HG03565 (cell line): ENCODE results near the gene YPEL3.
"Not testable (repeated sequence)": the region's sequence is repeated elsewhere in the genome, so short reads cannot be mapped to it uniquely, and the experiment has no call there.

Experiments used
- ATAC-seq: cut with Tn5 transposase; IDR thresholded peaks from one replicate; pipeline ENCODE4 v1.9.1; 2021; ENCODE audit warnings: mild to moderate bottlenecking, moderate library complexity; ENCODE audit not compliant: unreplicated experiment

YPEL3 gene

GRCh38 chr16:30117768-30118167, 21.8 kb upstream of the YPEL3 start:
- ATAC-seq, result no peak

GRCh38 chr16:30116291-30117207, 20.5 kb upstream of the YPEL3 start:
- ATAC-seq, result no peak

- ATAC-seq, result no peak
These were observed 19.2 kb upstream of the YPEL3 start for GRCh38 chr16:30115238-30115637.

DNA sequence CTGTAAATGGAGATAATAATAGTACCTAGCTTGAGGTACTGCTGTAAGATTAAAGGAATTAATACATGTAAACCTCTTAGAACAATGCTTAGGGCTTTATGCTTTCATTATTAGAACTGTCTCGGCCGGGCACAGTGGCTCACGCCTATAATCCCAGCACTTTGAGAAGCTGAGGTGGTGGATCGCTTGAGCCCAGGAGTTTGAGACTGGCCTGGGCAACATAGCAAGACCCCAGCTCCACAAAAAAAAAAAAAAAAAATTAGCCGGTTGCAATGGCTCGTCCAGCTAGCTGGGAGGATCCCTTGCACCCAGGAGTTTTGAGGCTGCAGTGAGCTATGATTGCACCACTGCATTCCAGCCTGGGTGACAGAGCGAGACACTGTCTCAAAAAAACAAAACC, 18.8 kb upstream of the YPEL3 start:
- not testable (repeated sequence) for ATAC-seq

DNA sequence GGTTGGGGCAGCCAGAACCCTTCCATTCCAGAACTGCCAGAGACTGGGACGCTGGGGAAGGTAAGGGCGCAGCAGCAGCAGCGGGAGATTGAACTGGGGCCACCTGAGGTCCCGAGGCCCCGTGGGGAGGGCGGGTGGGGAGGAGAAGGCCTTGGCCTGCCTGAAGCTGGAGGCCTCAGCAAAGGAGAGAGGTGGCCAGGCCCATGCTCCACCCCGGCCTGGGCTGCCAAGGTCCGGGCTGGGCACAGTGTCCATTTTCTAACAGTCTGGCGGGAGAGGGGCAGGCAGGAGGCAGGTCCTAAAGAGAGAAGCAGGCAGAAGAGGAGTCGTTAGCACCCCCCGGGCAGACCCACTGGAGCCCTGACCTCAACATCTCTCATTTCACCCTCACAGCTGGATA, 18.4 kb upstream of the YPEL3 start:
- ATAC-seq, result no peak

- ATAC-seq, result no peak
These were observed 17.8 kb upstream of the YPEL3 start for GRCh38 chr16:30113711-30114333.

- no peak for ATAC-seq
These were observed 17.2 kb upstream of the YPEL3 start, which contains the start of gene GDPD3 for GRCh38 chr16:30113031-30113710. Gene GDPD3 (minus strand): TSS chr16:30113537. CDS start chr16:30113478, 59 bp downstream.

DNA sequence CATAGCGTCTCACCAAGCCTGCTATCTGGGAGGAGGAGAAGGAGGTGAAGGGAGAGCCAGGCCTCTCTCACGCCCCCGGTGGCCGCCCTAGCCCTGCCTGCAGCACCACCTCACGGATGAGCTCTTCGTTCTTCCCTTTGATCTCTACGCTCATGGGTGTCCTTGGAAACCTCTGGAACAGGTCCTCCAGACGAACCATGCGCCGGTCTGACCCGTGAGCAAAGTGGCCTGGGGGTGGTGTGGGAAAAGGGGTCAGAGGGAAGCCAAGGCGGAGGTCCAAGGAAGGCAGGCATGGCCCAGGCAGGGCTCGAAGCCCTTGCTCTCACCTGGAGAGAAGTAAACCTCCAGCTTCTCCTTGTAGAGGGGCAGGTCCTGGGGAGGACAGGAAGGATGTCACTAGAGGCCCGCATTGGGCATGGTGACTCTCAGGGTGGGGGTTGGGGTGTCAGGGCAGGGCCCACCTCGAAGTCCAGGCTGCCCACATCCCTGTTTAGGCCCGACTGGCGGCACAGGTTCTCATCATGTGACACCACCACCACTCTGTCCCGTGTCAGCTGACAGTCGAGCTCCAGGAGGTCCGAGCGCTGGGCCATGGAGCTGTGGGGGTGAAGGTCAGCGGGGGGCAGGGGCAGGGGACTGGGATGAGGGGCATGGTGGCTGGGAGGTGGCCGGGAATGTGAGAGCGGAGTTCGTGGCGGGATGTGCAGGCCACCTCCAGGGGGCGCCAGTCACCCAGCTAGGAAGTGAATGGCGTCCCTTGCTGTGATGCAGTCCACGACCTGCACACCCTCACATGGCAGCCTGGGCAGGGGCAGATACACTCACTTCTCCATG, 16.4 kb upstream of the YPEL3 start:
- no peak for ATAC-seq

- ATAC-seq, result no peak
These were observed 14.6 kb upstream of the YPEL3 start for GRCh38 chr16:30110661-30111060.

- ATAC-seq, result no peak
These were observed 12.2 kb upstream of the YPEL3 start for GRCh38 chr16:30108059-30108850.

GRCh38 chr16:30104492-30104891, 8.5 kb upstream of the YPEL3 start:
- ATAC-seq, result no peak

GRCh38 chr16:30104090-30104489, 8.1 kb upstream of the YPEL3 start:
- ATAC-seq, result no peak

DNA sequence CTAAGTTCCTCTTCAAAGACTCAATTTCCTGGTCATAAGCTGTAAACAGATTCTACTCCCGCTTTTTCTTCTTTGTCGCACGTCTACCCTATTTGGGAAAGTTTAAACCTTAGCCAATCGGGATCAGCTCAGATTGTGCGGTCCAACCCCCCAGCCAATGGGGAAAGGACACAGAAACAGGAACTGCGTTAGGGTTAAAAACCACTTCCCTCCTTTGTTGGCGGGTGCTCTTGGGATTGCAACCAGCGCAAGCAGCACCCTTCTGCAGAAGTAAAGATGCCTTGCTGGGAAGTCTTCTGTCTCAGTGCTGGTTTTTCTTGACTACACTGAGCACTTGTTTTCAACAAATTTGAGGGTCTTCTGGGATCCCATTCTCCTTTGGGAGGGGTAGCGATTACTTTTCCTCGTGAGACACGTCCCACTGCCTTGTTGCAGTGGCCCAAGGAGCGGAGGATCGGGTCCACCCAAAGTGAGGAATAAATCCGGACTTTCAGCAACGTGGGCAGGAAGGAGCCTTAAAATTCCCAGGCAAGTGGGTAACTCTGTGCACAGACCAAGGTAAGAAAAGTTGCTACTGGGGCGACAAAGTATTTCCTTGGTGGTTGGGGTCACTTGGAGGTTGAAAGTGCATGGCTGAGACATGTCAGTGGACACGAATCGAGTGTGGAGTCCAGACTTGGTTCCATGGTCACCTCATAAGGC, 1.0 kb upstream of the YPEL3 start:
- ATAC-seq, result no peak

DNA sequence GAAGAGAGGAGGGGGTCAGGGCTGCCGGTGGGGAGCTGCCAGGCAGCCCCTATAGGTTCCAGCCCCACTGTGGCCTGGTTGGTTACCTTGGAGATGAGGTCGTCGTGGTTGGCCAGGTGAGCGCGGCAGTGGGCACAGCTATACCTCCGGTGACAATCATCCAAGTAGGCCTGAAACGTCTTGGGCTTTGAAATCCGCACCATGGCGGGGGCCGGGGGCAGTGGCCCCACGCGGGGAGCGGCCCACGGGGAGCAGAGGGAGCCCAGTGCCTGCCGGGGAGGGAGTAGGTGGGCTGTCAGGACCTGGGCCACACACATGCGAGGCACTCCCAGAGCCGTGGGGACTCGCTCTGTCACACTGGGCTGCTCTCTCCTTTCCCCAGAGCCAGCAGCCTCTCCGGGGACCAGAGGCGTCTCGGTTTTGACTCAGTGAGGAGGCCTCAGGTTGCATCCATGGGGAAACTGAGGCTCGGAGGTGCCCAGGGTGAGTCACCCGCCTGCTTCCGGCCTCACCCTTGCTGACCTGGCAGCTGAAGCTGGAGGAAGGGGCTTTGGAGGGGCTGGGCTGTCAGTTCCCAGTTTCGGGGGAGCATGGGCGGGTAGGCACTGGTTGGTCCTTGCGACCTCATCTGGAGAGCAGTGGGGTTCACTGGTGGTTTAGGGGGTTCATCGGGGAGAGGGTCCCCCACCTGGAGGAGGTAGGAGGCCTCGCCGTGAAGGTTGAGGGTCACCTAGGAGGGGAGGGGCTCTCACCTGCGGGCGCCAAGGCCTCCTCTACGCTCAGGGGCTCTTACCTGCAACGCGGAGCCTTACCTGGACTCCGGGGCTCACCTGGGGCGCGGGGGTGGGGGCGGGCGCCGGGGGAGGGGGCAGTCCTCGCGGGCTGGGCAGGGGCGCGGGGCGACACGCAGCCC, 591 bp downstream of the YPEL3 start:
- no peak for ATAC-seq

DNA sequence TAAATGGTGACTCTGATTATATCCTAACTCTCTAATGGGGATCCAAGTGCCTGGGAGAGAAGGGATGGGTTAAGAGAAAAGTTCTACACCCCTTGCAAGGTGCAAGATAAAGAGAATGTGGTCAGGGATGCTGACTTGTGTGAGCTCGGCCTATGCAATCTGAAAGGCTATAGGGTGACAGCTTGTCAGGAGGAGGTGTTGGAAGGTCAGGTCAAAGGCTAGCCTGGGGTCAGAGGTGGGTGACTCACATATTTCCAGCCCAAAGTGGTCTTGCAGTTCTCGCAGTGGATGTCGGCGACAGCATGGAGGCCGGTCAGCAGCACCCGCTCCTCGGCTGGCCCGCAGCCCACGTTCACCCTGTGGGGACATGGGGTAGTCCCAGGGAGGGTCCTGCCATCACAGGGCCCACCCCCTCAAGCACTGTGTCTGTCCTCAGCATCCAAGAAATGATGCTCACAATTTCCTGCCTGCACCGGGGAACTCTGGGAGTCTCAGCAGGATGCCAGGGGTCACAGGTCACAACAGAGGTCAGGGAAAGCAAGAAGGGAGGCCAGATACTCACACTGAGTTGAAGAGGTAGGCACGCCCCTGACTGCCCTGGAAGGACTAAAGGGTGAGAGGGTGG, 1.4 kb downstream of the YPEL3 start:
- no peak for ATAC-seq

- ATAC-seq, result peak; percentile 36
These were observed 3.5 kb downstream of the YPEL3 start for GRCh38 chr16:30092373-30093010.
